GM10248 (cell line): ENCODE results near the gene RPSA.
A peak's percentile ranks its signal among the peaks of the same experiment; 100 is the strongest.

ENCODE experiments used
- CTCF ChIA-PET: fragments of 300-600 bp; sonication (Branson Sonifier 250); formaldehyde crosslinking; extraction: SDS; loops from one replicate; lab custom pipeline; 2021; ENCODE audit warnings: antibody characterized with exemption; lab: Yijun Ruan, JAX
- POLR2A ChIA-PET: fragments of 350-650 bp; sonication (Branson Sonifier 250); formaldehyde crosslinking; extraction: SDS; loops from one replicate; lab custom pipeline; 2020; ENCODE audit warnings: antibody characterized with exemption; lab: Yijun Ruan, JAX
- DNase-seq: peaks from one replicate; pipeline ENCODE4 v3.0.0; 2012; ENCODE audit errors: extremely low spot score
- CTCF ChIP-seq: IDR thresholded peaks from 2 replicates; pipeline ENCODE4 v1.5.1; 2012; ENCODE audit warnings: mild to moderate bottlenecking, low read depth; ENCODE audit errors: extremely low read depth, missing control alignments, control extremely low read depth

RPSA gene

GRCh38 chr3:39383045-39383880 lies 23.3 kb upstream of the RPSA start, which contains the start of gene SLC25A38:
SLC25A38 (plus strand) TSS chr3:39383370; CDS start chr3:39383725, 355 bp downstream.
- TF ChIP-seq CTCF: peak; percentile 42
- POLR2A ChIA-PET: interaction anchor here (0.9 to 1.3 kb wide), 2 partner anchors 25 to 88 kb away, joined by 4 to 5 read pairs; no protein-coding TSS in a partner anchor
- peak; percentile 84 for DNase-seq
- CTCF ChIA-PET: interaction anchor here (0.8 to 1.6 kb wide), 2 partner anchors 11 to 95 kb away, joined by 3 to 6 read pairs; no protein-coding TSS in a partner anchor

- DNase-seq: peak; percentile 98
- no peak for TF ChIP-seq CTCF
- POLR2A ChIA-PET: interaction anchor here (0.9 to 1.3 kb wide), 4 partner anchors 11 to 89 kb away, joined by 4 to 6 read pairs (median 6); partner anchors contain the start of gene RPSA
- CTCF ChIA-PET: interaction anchor here (0.8 to 1.6 kb wide), 4 partner anchors 11 to 96 kb away, joined by 3 to 6 read pairs (median 4); no protein-coding TSS in a partner anchor
These were observed 22.4 kb upstream of the RPSA start for GRCh38 chr3:39383881-39384664.

GRCh38 chr3:39384665-39385000 lies 21.9 kb upstream of the RPSA start:
- DNase-seq: no peak
- ChIA-PET POLR2A (interaction anchor here (0.9 to 1.3 kb wide), 4 partner anchors 11 to 90 kb away, joined by 4 to 6 read pairs (median 6); partner anchors contain the start of gene RPSA), CTCF (interaction anchor here (0.8 to 1.6 kb wide), 6 partner anchors 12 to 96 kb away, joined by 3 to 6 read pairs (median 3); no protein-coding TSS in a partner anchor)
- TF ChIP-seq CTCF: no peak

- no peak for DNase-seq
- TF ChIP-seq CTCF: no peak
- CTCF ChIA-PET: interaction anchor here (0.9 to 2.7 kb wide), 8 partner anchors 13 to 196 kb away, joined by 3 to 10 read pairs (median 4); partner anchors contain the start of gene RPSA
- POLR2A ChIA-PET: interaction anchor here (0.6 kb wide), 2 partner anchors 14 to 226 kb away, joined by 3 to 7 read pairs; no protein-coding TSS in a partner anchor
These were observed 20.9 kb upstream of the RPSA start for GRCh38 chr3:39385456-39386090.

- TF ChIP-seq CTCF: no peak
- POLR2A ChIA-PET: interaction anchor here (0.8 kb wide), 1 partner anchor 19 kb away, joined by 4 read pairs; no protein-coding TSS in a partner anchor
- CTCF ChIA-PET: interaction anchor here (1.1 to 2.7 kb wide), 5 partner anchors 12 to 197 kb away, joined by 3 to 10 read pairs (median 6); partner anchors contain the start of gene RPSA
- no peak for DNase-seq
These were observed 20.2 kb upstream of the RPSA start for GRCh38 chr3:39386318-39386717.
